NCI-H1417 treated with DMSO at 0.1 percent for 48 hours (cell line): ENCODE measurements around the gene RAB8B.

Experiments used
- DNase-seq: peaks from one replicate; lab custom pipeline; 2025; lab: John Stamatoyannopoulos, UW

Gene RAB8B

GRCh38 chr15:63185206-63185605 lies 4.2 kb upstream of the RAB8B start:
- no peak for DNase-seq

GRCh38 chr15:63186065-63186464 lies 3.3 kb upstream of the RAB8B start:
- DNase-seq = no peak

GRCh38 chr15:63187589-63188226 lies 1.7 kb upstream of the RAB8B start:
- DNase-seq = no peak

- no peak for DNase-seq
These were observed 1.0 kb upstream of the RAB8B start for GRCh38 chr15:63188247-63188925.

- DNase-seq = no peak
These were observed 749 bp downstream of the RAB8B start for GRCh38 chr15:63189941-63190768.

- no peak for DNase-seq
These were observed 1.6 kb downstream of the RAB8B start for GRCh38 chr15:63190769-63191649.

GRCh38 chr15:63191895-63192618 lies 2.7 kb downstream of the RAB8B start:
- DNase-seq = no peak

GRCh38 chr15:63192619-63193206 lies 3.3 kb downstream of the RAB8B start:
- no peak for DNase-seq

- no peak for DNase-seq
These were observed 4.9 kb downstream of the RAB8B start for GRCh38 chr15:63194302-63194701.

- no peak for DNase-seq
These were observed 5.6 kb downstream of the RAB8B start for GRCh38 chr15:63194880-63195568.

- DNase-seq = no peak
These were observed 6.2 kb downstream of the RAB8B start for GRCh38 chr15:63195569-63196015.

GRCh38 chr15:63196842-63197241 lies 7.4 kb downstream of the RAB8B start:
- no peak for DNase-seq

- DNase-seq = no peak
These were observed 8.2 kb downstream of the RAB8B start for GRCh38 chr15:63197626-63198025.

GRCh38 chr15:63198371-63199250 lies 9.2 kb downstream of the RAB8B start:
- DNase-seq = no peak

GRCh38 chr15:63200464-63201249 lies 11.3 kb downstream of the RAB8B start:
- no peak for DNase-seq

GRCh38 chr15:63202861-63203260 lies 13.5 kb downstream of the RAB8B start:
- DNase-seq = no peak

- DNase-seq = no peak
These were observed 14.2 kb downstream of the RAB8B start for GRCh38 chr15:63203451-63204090.

- DNase-seq = no peak
These were observed 16.7 kb downstream of the RAB8B start for GRCh38 chr15:63206079-63206478.
